A549 (cell line): ENCODE data around the gene RET. TPM values are rescaled to one million over a fixed set of nuclear protein-coding genes. Genes with fewer than 3 reads are reported as not detected.

Experiments used
- ATAC-seq, 2 experiments: fragments of 200-7000 bp in 1 of 2; fragments of >200 bp in 1 of 2; cut with Nextera tagmentation in 1 of 2; cut with Tn5 transposase in 1 of 2; 3 replicates each; pipeline versions ENCODE4 v1.8.0 to v1.9.1; 2018 to 2020; ENCODE audit warnings: mild to moderate bottlenecking in 1 of 2, moderate library complexity in 1 of 2
- CTCF ChIA-PET: fragments of 300-600 bp; sonication (Branson Sonifier 250); formaldehyde crosslinking; extraction: SDS; loops from one replicate; lab custom pipeline; 2021; ENCODE audit warnings: antibody characterized with exemption, inconsistent platforms; lab: Yijun Ruan, JAX
- POLR2A ChIA-PET: fragments of 350-600 bp; formaldehyde crosslinking; extraction: SDS; loops from one replicate; lab custom pipeline; 2021; ENCODE audit warnings: antibody characterized with exemption, inconsistent platforms; lab: Yijun Ruan, JAX
- DNase-seq, 2 experiments: peaks; one replicate each; pipeline versions ENCODE4 v3.0.0 to v3.0.0-alpha.2; 2011 to 2016; ENCODE audit warnings: low read depth in 1 of 2, low spot score in 1 of 2
- FAIRE-seq: peaks from 2 replicates; lab custom pipeline; 2011; peaks lifted over from hg19 to GRCh38; lab: Jason Lieb, UNC
- H3K27ac ChIP-seq, 2 experiments: fragments of >200 bp; sonication (Bioruptor Twin); formaldehyde crosslinking; 3 replicates each; pipeline ENCODE4 v1.5.1; 2016 to 2017
- H3K4me1 ChIP-seq: fragments of >200 bp; sonication (Bioruptor Twin); formaldehyde crosslinking; 3 replicates; pipeline ENCODE4 v1.6.1; 2016
- H3K4me2 ChIP-seq: fragments of >200 bp; sonication (Bioruptor Twin); formaldehyde crosslinking; 3 replicates; pipeline ENCODE4 v1.6.1; 2016
- H3K4me3 ChIP-seq: fragments of >200 bp; sonication (Bioruptor Twin); formaldehyde crosslinking; 3 replicates; pipeline ENCODE4 v1.5.1; 2016
- H3K9me3 ChIP-seq: fragments of >200 bp; sonication (Bioruptor Twin); formaldehyde crosslinking; 3 replicates; pipeline ENCODE4 v1.6.1; 2016
- BCL3 ChIP-seq: fragments of >200 bp; sonication (Bioruptor Twin); formaldehyde crosslinking; IDR thresholded peaks from 3 replicates; pipeline ENCODE4 v1.6.1; 2016
- BHLHE40 ChIP-seq: IDR thresholded peaks from 2 replicates; pipeline ENCODE4 v1.6.1; 2012; ENCODE audit warnings: low read depth, low read length, inconsistent platforms
- CBX2 ChIP-seq: fragments of 200-600 bp; sonication (generic); IDR thresholded peaks from 2 replicates; pipeline ENCODE4 v1.6.1; 2016; ENCODE audit warnings: low read depth, mild to moderate bottlenecking, borderline replicate concordance
- CHD2 ChIP-seq: fragments of 150-350 bp; IDR thresholded peaks from 2 replicates; pipeline ENCODE4 v1.6.1; 2014; ENCODE audit warnings: low read length; ENCODE audit not compliant: partially characterized antibody
- CHD4 ChIP-seq: fragments of 200-600 bp; sonication (generic); IDR thresholded peaks from 2 replicates; pipeline ENCODE4 v1.6.1; 2016; ENCODE audit warnings: antibody characterized with exemption, mild to moderate bottlenecking, borderline replicate concordance
- EHF ChIP-seq: fragments of 250-450 bp; sonication (Bioruptor Pico); IDR thresholded peaks from 2 replicates; pipeline ENCODE4 v1.5.0; 2020; ENCODE audit warnings: mild to moderate bottlenecking
- ESRRA ChIP-seq: fragments of 150-350 bp; IDR thresholded peaks from 2 replicates; pipeline ENCODE4 v1.6.1; 2014; ENCODE audit warnings: mild to moderate bottlenecking, low read length, borderline replicate concordance
- FOSB ChIP-seq: fragments of 250-450 bp; sonication (Bioruptor Pico); IDR thresholded peaks from 2 replicates; pipeline ENCODE4 v1.5.0; 2020; ENCODE audit warnings: mild to moderate bottlenecking, moderate library complexity
- FOXS1 ChIP-seq: fragments of 250-450 bp; sonication (Bioruptor Pico); IDR thresholded peaks from 2 replicates; pipeline ENCODE4 v1.5.0; 2020; ENCODE audit warnings: mild to moderate bottlenecking, moderate library complexity
- HDAC2 ChIP-seq: fragments of 200-600 bp; sonication (generic); IDR thresholded peaks from 2 replicates; pipeline ENCODE4 v1.6.1; 2016
- HES2 ChIP-seq: fragments of >200 bp; sonication (Bioruptor Twin); formaldehyde crosslinking; IDR thresholded peaks from 2 replicates; pipeline ENCODE4 v1.6.1; 2016
- MAFK ChIP-seq: fragments of 450-650 bp; IDR thresholded peaks from 2 replicates; pipeline ENCODE4 v1.6.1; 2014; ENCODE audit not compliant: partially characterized antibody
- MAX ChIP-seq: IDR thresholded peaks from 2 replicates; pipeline ENCODE4 v1.6.1; 2012
- MYC ChIP-seq: IDR thresholded peaks from 2 replicates; pipeline ENCODE4 v1.6.1; 2012; ENCODE audit warnings: mild to moderate bottlenecking, inconsistent platforms, low read length, improper control_type of control experiment, borderline replicate concordance
- PBX3 ChIP-seq: IDR thresholded peaks from 2 replicates; pipeline ENCODE4 v1.6.1; 2012
- POLR2AphosphoS2 ChIP-seq: conservative IDR thresholded peaks from 2 replicates; pipeline ENCODE4 v1.6.1; 2012; ENCODE audit warnings: low read length, improper control_type of control experiment, inconsistent platforms
- RAD21 ChIP-seq, 2 experiments: fragments of >200 bp in 1 of 2; sonication (Bioruptor Twin) in 1 of 2; formaldehyde crosslinking in 1 of 2; IDR thresholded peaks in 1 of 2; conservative IDR thresholded peaks in 1 of 2; 2 replicates in 1 of 2; 3 replicates in 1 of 2; pipeline ENCODE4 v1.6.1; 2012 to 2018; ENCODE audit warnings: inconsistent platforms in 1 of 2
- TP53 ChIP-seq: fragments of 250-450 bp; sonication (Bioruptor Pico); IDR thresholded peaks from 2 replicates; pipeline ENCODE4 v1.5.0; 2021; ENCODE audit warnings: mild to moderate bottlenecking, moderate library complexity
- ZNF302 ChIP-seq: fragments of 250-450 bp; sonication (Bioruptor Pico); IDR thresholded peaks from 2 replicates; pipeline ENCODE4 v1.9.0; 2021; ENCODE audit warnings: inconsistent platforms, mild to moderate bottlenecking, moderate library complexity
- WGBS: methylation state at CpG from one replicate; pipeline ENCODE4 v1.1.6; 2017; ENCODE audit errors: missing lambda C conversion rate; 5-methylcytosine and 5-hydroxymethylcytosine counted together
- polyA plus RNA-seq, 4 experiments: library from polyadenylated mRNA; depleted of rRNA in 3 of 4; stranded (reverse); fragments of >200 nt; fragmentation: RNase III in 1 of 4; extraction: RNeasy Plus Mini Kit Qiagen cat#74134 plus additional on column Dnase treatment in 1 of 4; gene quantifications; 2 replicates in 3 of 4; 3 replicates in 1 of 4; pipeline ENCODE4 v1.2.3, GENCODE V29; 2011 to 2017

The RET gene
- polyA plus RNA-seq, 2 of the 4 experiments (the other 2 are of a cell fraction), result 0.08 to 0.41 TPM

- TF ChIP-seq FOXS1 (CRISPR knock-in tag) (no peak), TP53 (CRISPR knock-in tag) (no peak), ESRRA (no peak), EHF (CRISPR knock-in tag) (no peak), CHD2 (no peak), BCL3 (no peak), CHD4 (no peak), BHLHE40 (no peak), ZNF302 (no peak), MAFK (no peak), FOSB (CRISPR knock-in tag) (no peak), MAX (no peak)
- Histone ChIP-seq H3K4me2 (no peak overlapping the region), H3K4me3 (no peak overlapping the region), H3K9me3 (no peaks in the 10 kb centered on the region), H3K27ac (no peak overlapping the region), H3K4me1 (no peaks in the 10 kb centered on the region)
- no peak for ATAC-seq
- CTCF ChIA-PET, result interaction anchor here (1.0 to 1.1 kb wide), 2 partner anchors 16 to 228 kb away, joined by 3 to 6 read pairs; no protein-coding TSS in a partner anchor
- WGBS, result 68% methylated on average over 19 of the region's 19 CpGs
- POLR2A ChIA-PET, result no interaction called here
- FAIRE-seq, result no peak
- no peak for DNase-seq
These were observed 43.5 kb downstream of the RET start for GRCh38 chr10:43120116-43120928.

GRCh38 chr10:43120929-43121314 lies 44.1 kb downstream of the RET start:
- ChIA-PET POLR2A (no interaction called here), CTCF (interaction anchor here (0.7 to 1.0 kb wide), 2 partner anchors 17 to 172 kb away, joined by 3 to 6 read pairs; no protein-coding TSS in a partner anchor)
- no peak for TF ChIP-seq CBX2
- FAIRE-seq (no peak), ATAC-seq (no peak), DNase-seq (no peak)
- Histone ChIP-seq H3K4me2 (no peak overlapping the region), H3K4me1 (no peaks in the 10 kb centered on the region), H3K9me3 (no peaks in the 10 kb centered on the region), H3K27ac (no peak overlapping the region), H3K4me3 (no peak overlapping the region)
- 47% methylated on average over 3 of the region's 3 CpGs for WGBS

GRCh38 chr10:43121444-43121843 lies 44.6 kb downstream of the RET start:
- Histone ChIP-seq H3K9me3 (no peaks in the 10 kb centered on the region), H3K27ac (no peak overlapping the region), H3K4me2 (no peak overlapping the region), H3K4me3 (no peak overlapping the region), H3K4me1 (no peaks in the 10 kb centered on the region)
- ChIA-PET CTCF (interaction anchor here (0.7 to 1.6 kb wide), 5 partner anchors 12 to 254 kb away, joined by 3 to 5 read pairs (median 5); no protein-coding TSS in a partner anchor), POLR2A (no interaction called here)
- 88% methylated on average over 1 of the region's 1 CpG for WGBS
- FAIRE-seq (no peak), DNase-seq (no peak), ATAC-seq (no peak)
- TF ChIP-seq HES2 (no peak), PBX3 (no peak), POLR2AphosphoS2 (no peak), HDAC2 (no peak), MYC (no peak), RAD21 (conservative IDR thresholded peaks at IDR 0.05 in 1 of 2, IDR thresholded peaks at IDR 0.05 in 1 of 2) (no peak), ZNF302 (no peak)
